PC-3 (cell line): ENCODE measurements around the gene ARHGEF17.
A peak's percentile ranks its signal among the peaks of the same experiment; 100 is the strongest.

Experiments
- CTCF ChIP-seq: fragments of 300-600 bp; sonication (generic); conservative IDR thresholded peaks from 2 replicates; pipeline ENCODE4 v1.5.1; 2017; ENCODE audit warnings: antibody characterized with exemption, low read depth, mild to moderate bottlenecking, low read length
- EZH2 ChIP-seq: fragments of 300-600 bp; sonication (generic); IDR thresholded peaks from one replicate; pipeline ENCODE4 v1.6.1; 2017; ENCODE audit warnings: antibody characterized with exemption, mild to moderate bottlenecking, low read length; ENCODE audit not compliant: unreplicated experiment
- EZH2phosphoT487 ChIP-seq: fragments of 300-600 bp; sonication (generic); IDR thresholded peaks from 2 replicates; pipeline ENCODE4 v1.6.1; 2018; ENCODE audit warnings: mild to moderate bottlenecking, antibody characterized with exemption, low read length, borderline replicate concordance

GRCh38 chr11:73330569-73331093 lies 22.6 kb downstream of the ARHGEF17 start:
- TF ChIP-seq CTCF (peak; percentile 33; the same call in 1 of the 2 replicates), EZH2 (no peak), EZH2phosphoT487 (no peak)
